Liver (tissue), 9 donors: ENCODE results near the gene FAM131B. TPM values are rescaled to one million over a fixed set of nuclear protein-coding genes. Genes with fewer than 3 reads are reported as not detected.

Experiments
- DNase-seq: peaks from one replicate; pipeline ENCODE4 v3.0.0-alpha.2; 2017; ENCODE audit warnings: low spot score
- H3K27ac ChIP-seq, 2 donors: one replicate each; pipeline ENCODE4 v1.7.0; 2013; ENCODE audit warnings: inconsistent platforms in 2 of 2, low read length in 2 of 2, control low read depth in 1 of 2, low read depth in 1 of 2, mild to moderate bottlenecking in 1 of 2
- H3K27me3 ChIP-seq, 4 donors: one replicate each; pipeline versions ENCODE4 v1.6.1 to v1.7.0; 2013; ENCODE audit warnings: low read length in 3 of 4, inconsistent platforms in 1 of 4, mild to moderate bottlenecking in 1 of 4, moderate library complexity in 1 of 4; ENCODE audit not compliant: control insufficient read depth in 4 of 4, insufficient read depth in 4 of 4
- H3K36me3 ChIP-seq, 4 donors: one replicate each; pipeline versions ENCODE4 v1.6.1 to v1.7.0; 2013; ENCODE audit warnings: low read length in 3 of 4, mild to moderate bottlenecking in 3 of 4, low read depth in 1 of 4, moderate library complexity in 1 of 4; ENCODE audit not compliant: control insufficient read depth in 4 of 4, insufficient read depth in 3 of 4
- H3K4me1 ChIP-seq, 4 donors: one replicate each; pipeline versions ENCODE4 v1.6.1 to v1.7.0; 2013; ENCODE audit warnings: low read length in 3 of 4, mild to moderate bottlenecking in 3 of 4, moderate library complexity in 1 of 4; ENCODE audit not compliant: control insufficient read depth in 4 of 4, insufficient read depth in 4 of 4
- H3K4me3 ChIP-seq, 3 donors: one replicate each; pipeline versions ENCODE4 v1.6.1 to v1.7.0; 2013; ENCODE audit warnings: low read length in 3 of 3, control low read depth in 1 of 3, low read depth in 1 of 3, mild to moderate bottlenecking in 1 of 3
- H3K9ac ChIP-seq, 2 donors: one replicate each; pipeline ENCODE4 v1.7.0; 2013; ENCODE audit warnings: low read length in 2 of 2, mild to moderate bottlenecking in 2 of 2, moderate library complexity in 2 of 2, control low read depth in 1 of 2, low read depth in 1 of 2
- H3K9me3 ChIP-seq, 4 donors: one replicate each; pipeline versions ENCODE4 v1.6.1 to v1.7.0; 2013; ENCODE audit warnings: low read length in 3 of 4; ENCODE audit not compliant: control insufficient read depth in 4 of 4
- EGR1 ChIP-seq, 2 donors: IDR thresholded peaks; 2 replicates each; pipeline ENCODE4 v1.6.1; 2016 to 2018; ENCODE audit warnings: antibody characterized with exemption in 2 of 2, low read depth in 2 of 2
- FOXA1 ChIP-seq: IDR thresholded peaks from 2 replicates; pipeline ENCODE4 v1.6.1; 2016; ENCODE audit warnings: antibody characterized with exemption
- FOXA2 ChIP-seq: IDR thresholded peaks from 2 replicates; pipeline ENCODE4 v1.6.1; 2016; ENCODE audit warnings: antibody characterized with exemption
- GABPA ChIP-seq, 2 donors: IDR thresholded peaks in 1 of 2; conservative IDR thresholded peaks in 1 of 2; 2 replicates each; pipeline ENCODE4 v1.6.1; 2016; ENCODE audit warnings: antibody characterized with exemption in 2 of 2, mild to moderate bottlenecking in 1 of 2, moderate library complexity in 1 of 2
- HNF4A ChIP-seq, 2 donors: conservative IDR thresholded peaks; 2 replicates each; pipeline ENCODE4 v1.6.1; 2016; ENCODE audit warnings: antibody characterized with exemption in 2 of 2, mild to moderate bottlenecking in 2 of 2
- HNF4G ChIP-seq: IDR thresholded peaks from 2 replicates; pipeline ENCODE4 v1.6.1; 2016; ENCODE audit warnings: antibody characterized with exemption
- JUND ChIP-seq, 2 donors: IDR thresholded peaks; 2 replicates each; pipeline ENCODE4 v1.6.1; 2016; ENCODE audit warnings: antibody characterized with exemption in 2 of 2
- NR2F2 ChIP-seq: IDR thresholded peaks from 2 replicates; pipeline ENCODE4 v1.6.1; 2016; ENCODE audit warnings: antibody characterized with exemption
- RAD21 ChIP-seq, 2 donors: IDR thresholded peaks; 2 replicates each; pipeline ENCODE4 v1.6.1; 2016; ENCODE audit warnings: antibody characterized with exemption in 2 of 2, mild to moderate bottlenecking in 2 of 2
- RXRA ChIP-seq, 2 donors: IDR thresholded peaks; 2 replicates each; pipeline ENCODE4 v1.6.1; 2017 to 2018; ENCODE audit warnings: antibody characterized with exemption in 2 of 2, mild to moderate bottlenecking in 1 of 2
- SP1 ChIP-seq: IDR thresholded peaks from 2 replicates; pipeline ENCODE4 v1.6.1; 2018; ENCODE audit warnings: antibody characterized with exemption, mild to moderate bottlenecking
- TAF1 ChIP-seq: conservative IDR thresholded peaks from 2 replicates; pipeline ENCODE4 v1.6.1; 2016; ENCODE audit warnings: antibody characterized with exemption, mild to moderate bottlenecking
- YY1 ChIP-seq: IDR thresholded peaks from 2 replicates; pipeline ENCODE4 v1.6.1; 2016; ENCODE audit warnings: antibody characterized with exemption, mild to moderate bottlenecking
- WGBS: extraction: QIAGEN DNeasy Blood & Tissue Kit; methylation state at CpG from one replicate; pipeline ENCODE4 v1.1.7; 2013; 5-methylcytosine and 5-hydroxymethylcytosine counted together
- polyA plus RNA-seq, 2 donors: library from polyadenylated mRNA; stranded (reverse) in 1 of 2; unstranded in 1 of 2; fragments of 200-250 nt in 1 of 2; fragments of >200 nt in 1 of 2; fragmentation: Nextera tagmentation in 1 of 2; extraction: Ambion mirVana in 1 of 2; gene quantifications; one replicate each; pipeline versions ENCODE4 v1.2.1 to v1.2.3, GENCODE V29; 2013 to 2015
- total RNA-seq, 2 donors: library from RNA; depleted of rRNA; stranded (reverse); fragments of >200 nt; gene quantifications; one replicate each; pipeline ENCODE4 v1.2.3, GENCODE V29; 2014
- TF ChIP-seq, protein P1 (sequence below): IDR thresholded peaks from 2 replicates; pipeline ENCODE4 v1.6.1; 2016; ENCODE audit warnings: antibody characterized with exemption
- TF ChIP-seq, protein P2 (sequence below): IDR thresholded peaks from 2 replicates; pipeline ENCODE4 v1.6.1; 2016; ENCODE audit warnings: antibody characterized with exemption
- TF ChIP-seq, protein P3 (sequence below): fragments of 150-350 bp; IDR thresholded peaks from 2 replicates; pipeline ENCODE4 v1.5.1; 2017; ENCODE audit warnings: improper control_type of control experiment, low read depth, low read length; ENCODE audit not compliant: missing input control
- TF ChIP-seq, protein P4 (sequence below): IDR thresholded peaks from 2 replicates; pipeline ENCODE4 v1.6.1; 2016; ENCODE audit warnings: antibody characterized with exemption, mild to moderate bottlenecking
- TF ChIP-seq, protein P5 (sequence below): IDR thresholded peaks from 2 replicates; pipeline ENCODE4 v1.6.1; 2016; ENCODE audit warnings: antibody characterized with exemption
- donor health status: healthy.
- donor health status: healthy.
- donor health status: healthy.
- donor health status: healthy.
- donor health status: healthy.

The FAM131B gene
- total and polyA plus RNA-seq, 4 donors, result 0.06 to 0.14 (median 0.08) TPM; not detected in 1

DNA sequence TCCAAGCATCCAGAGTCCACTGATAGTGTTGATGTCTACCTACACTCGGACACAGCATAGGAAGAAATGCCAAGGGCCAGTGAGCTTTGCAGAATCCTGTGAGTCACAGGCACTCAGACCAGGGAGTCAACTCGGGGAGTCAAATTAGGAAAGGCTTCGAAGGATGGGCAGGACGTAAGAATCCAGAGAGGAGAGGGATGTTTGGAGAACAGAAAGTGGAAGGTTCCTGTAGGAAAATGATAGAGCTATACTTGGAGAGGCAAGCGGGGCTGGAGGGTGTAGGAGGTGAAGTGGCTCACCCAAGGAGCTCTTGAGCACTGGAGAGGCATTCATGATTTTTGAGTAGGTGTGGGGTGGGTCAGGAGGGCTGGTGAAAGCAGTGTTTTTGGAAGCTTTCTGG is 21.6 kb upstream of the FAM131B start (continued):
- TF ChIP-seq, protein P1, sequence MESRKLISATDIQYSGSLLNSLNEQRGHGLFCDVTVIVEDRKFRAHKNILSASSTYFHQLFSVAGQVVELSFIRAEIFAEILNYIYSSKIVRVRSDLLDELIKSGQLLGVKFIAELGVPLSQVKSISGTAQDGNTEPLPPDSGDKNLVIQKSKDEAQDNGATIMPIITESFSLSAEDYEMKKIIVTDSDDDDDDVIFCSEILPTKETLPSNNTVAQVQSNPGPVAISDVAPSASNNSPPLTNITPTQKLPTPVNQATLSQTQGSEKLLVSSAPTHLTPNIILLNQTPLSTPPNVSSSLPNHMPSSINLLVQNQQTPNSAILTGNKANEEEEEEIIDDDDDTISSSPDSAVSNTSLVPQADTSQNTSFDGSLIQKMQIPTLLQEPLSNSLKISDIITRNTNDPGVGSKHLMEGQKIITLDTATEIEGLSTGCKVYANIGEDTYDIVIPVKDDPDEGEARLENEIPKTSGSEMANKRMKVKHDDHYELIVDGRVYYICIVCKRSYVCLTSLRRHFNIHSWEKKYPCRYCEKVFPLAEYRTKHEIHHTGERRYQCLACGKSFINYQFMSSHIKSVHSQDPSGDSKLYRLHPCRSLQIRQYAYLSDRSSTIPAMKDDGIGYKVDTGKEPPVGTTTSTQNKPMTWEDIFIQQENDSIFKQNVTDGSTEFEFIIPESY, result no peak
- TF ChIP-seq, protein P2, sequence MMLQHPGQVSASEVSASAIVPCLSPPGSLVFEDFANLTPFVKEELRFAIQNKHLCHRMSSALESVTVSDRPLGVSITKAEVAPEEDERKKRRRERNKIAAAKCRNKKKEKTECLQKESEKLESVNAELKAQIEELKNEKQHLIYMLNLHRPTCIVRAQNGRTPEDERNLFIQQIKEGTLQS, result no peak
- TF ChIP-seq TAF1, result no peak

DNA sequence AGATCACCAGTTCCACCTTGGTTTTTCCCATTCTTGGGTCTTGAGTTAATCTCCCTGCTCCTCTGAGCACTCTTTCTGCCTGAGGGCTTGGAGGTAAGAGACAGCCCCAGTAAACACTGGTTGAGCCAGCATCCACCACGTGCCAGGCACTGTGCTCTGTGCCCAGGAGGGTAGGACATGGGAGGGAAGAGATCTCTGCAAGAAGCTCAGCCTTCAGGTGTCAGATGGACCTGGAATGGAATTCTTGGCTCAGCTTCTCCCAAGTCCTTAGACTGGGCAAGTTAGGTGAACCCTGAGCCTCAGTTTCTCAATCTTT is 21.1 kb upstream of the FAM131B start:
- Histone ChIP-seq H3K27ac (peak overlapping the region; percentile 96 to 98), H3K9ac (no peak overlapping the region), H3K9me3 (no peaks in the 10 kb centered on the region), H3K36me3 (peaks cover 0 to 10% (median 3%) of the 10 kb centered on the region in 4 donors), H3K4me1 (peaks cover 18 to 63% (median 50%) of the 10 kb centered on the region in 4 donors), H3K4me3 (no peak overlapping the region), H3K27me3 (no peaks in the 10 kb centered on the region)
- TF ChIP-seq TAF1 (no peak), FOXA2 (no peak), EGR1 (IDR thresholded peaks at IDR 0.05; ENCODE audit: low read depth in 2 of 2) (no peak), HNF4A (conservative IDR thresholded peaks at IDR 0.05) (no peak), HNF4G (no peak), RXRA (IDR thresholded peaks at IDR 0.05) (no peak), GABPA (IDR thresholded peaks at IDR 0.05 in 1 of 2, conservative IDR thresholded peaks at IDR 0.05 in 1 of 2) (no peak), JUND (IDR thresholded peaks at IDR 0.05) (no peak), NR2F2 (no peak), RAD21 (IDR thresholded peaks at IDR 0.05) (no peak), YY1 (no peak), SP1 (no peak), FOXA1 (no peak)
- TF ChIP-seq, protein P2, result no peak
- TF ChIP-seq, protein P3, sequence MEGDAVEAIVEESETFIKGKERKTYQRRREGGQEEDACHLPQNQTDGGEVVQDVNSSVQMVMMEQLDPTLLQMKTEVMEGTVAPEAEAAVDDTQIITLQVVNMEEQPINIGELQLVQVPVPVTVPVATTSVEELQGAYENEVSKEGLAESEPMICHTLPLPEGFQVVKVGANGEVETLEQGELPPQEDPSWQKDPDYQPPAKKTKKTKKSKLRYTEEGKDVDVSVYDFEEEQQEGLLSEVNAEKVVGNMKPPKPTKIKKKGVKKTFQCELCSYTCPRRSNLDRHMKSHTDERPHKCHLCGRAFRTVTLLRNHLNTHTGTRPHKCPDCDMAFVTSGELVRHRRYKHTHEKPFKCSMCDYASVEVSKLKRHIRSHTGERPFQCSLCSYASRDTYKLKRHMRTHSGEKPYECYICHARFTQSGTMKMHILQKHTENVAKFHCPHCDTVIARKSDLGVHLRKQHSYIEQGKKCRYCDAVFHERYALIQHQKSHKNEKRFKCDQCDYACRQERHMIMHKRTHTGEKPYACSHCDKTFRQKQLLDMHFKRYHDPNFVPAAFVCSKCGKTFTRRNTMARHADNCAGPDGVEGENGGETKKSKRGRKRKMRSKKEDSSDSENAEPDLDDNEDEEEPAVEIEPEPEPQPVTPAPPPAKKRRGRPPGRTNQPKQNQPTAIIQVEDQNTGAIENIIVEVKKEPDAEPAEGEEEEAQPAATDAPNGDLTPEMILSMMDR, result no peak
- TF ChIP-seq, protein P1, result no peak
- TF ChIP-seq, protein P4, sequence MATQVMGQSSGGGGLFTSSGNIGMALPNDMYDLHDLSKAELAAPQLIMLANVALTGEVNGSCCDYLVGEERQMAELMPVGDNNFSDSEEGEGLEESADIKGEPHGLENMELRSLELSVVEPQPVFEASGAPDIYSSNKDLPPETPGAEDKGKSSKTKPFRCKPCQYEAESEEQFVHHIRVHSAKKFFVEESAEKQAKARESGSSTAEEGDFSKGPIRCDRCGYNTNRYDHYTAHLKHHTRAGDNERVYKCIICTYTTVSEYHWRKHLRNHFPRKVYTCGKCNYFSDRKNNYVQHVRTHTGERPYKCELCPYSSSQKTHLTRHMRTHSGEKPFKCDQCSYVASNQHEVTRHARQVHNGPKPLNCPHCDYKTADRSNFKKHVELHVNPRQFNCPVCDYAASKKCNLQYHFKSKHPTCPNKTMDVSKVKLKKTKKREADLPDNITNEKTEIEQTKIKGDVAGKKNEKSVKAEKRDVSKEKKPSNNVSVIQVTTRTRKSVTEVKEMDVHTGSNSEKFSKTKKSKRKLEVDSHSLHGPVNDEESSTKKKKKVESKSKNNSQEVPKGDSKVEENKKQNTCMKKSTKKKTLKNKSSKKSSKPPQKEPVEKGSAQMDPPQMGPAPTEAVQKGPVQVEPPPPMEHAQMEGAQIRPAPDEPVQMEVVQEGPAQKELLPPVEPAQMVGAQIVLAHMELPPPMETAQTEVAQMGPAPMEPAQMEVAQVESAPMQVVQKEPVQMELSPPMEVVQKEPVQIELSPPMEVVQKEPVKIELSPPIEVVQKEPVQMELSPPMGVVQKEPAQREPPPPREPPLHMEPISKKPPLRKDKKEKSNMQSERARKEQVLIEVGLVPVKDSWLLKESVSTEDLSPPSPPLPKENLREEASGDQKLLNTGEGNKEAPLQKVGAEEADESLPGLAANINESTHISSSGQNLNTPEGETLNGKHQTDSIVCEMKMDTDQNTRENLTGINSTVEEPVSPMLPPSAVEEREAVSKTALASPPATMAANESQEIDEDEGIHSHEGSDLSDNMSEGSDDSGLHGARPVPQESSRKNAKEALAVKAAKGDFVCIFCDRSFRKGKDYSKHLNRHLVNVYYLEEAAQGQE, result no peak
- TF ChIP-seq, protein P5, sequence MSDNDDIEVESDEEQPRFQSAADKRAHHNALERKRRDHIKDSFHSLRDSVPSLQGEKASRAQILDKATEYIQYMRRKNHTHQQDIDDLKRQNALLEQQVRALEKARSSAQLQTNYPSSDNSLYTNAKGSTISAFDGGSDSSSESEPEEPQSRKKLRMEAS, result no peak
- no peak for DNase-seq
- 93% methylated on average over 1 of the region's 1 CpG for WGBS
